Coronary artery (tissue), 2 donors: ENCODE measurements around the gene PDCD11.

Experiments used
- DNase-seq: peaks from one replicate; pipeline ENCODE4 v3.0.0-alpha.2; 2017; ENCODE audit warnings: low spot score
- H3K27ac ChIP-seq, 2 donors: fragments of 200-600 bp; sonication (generic); one replicate each; pipeline ENCODE4 v1.5.1; 2016 to 2019
- H3K4me3 ChIP-seq: fragments of 200-600 bp; sonication (generic); 2 replicates; pipeline ENCODE4 v1.5.1; 2016; ENCODE audit warnings: mild to moderate bottlenecking, moderate library complexity
- TF ChIP-seq, protein P1 (sequence below): fragments of 200-600 bp; sonication (generic); IDR thresholded peaks from one replicate; pipeline ENCODE4 v1.5.1; 2019; ENCODE audit warnings: antibody characterized with exemption

PDCD11 gene

DNA sequence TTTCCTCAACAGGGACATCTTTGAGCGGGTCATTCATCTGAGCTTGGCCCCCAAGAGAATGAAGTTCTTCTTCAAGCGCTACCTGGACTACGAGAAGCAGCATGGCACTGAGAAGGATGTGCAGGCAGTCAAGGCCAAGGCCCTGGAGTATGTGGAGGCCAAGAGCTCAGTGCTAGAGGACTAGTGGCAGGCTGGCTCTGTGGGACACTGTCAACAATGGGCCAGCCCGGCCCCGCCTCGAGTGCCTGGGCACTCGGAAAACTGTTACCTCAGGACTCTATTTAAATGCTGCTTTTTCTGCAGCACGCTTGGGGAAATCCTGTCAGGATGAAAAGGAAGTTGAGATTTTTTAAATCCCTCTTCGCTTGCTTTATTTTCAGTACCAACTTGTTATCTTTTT, 48.9 kb downstream of the PDCD11 start:
- DNase-seq = no peak
- Histone ChIP-seq H3K4me3 (no peak overlapping the region), H3K27ac (peak overlapping the region; percentile 87 to 96)
- TF ChIP-seq, protein P1, sequence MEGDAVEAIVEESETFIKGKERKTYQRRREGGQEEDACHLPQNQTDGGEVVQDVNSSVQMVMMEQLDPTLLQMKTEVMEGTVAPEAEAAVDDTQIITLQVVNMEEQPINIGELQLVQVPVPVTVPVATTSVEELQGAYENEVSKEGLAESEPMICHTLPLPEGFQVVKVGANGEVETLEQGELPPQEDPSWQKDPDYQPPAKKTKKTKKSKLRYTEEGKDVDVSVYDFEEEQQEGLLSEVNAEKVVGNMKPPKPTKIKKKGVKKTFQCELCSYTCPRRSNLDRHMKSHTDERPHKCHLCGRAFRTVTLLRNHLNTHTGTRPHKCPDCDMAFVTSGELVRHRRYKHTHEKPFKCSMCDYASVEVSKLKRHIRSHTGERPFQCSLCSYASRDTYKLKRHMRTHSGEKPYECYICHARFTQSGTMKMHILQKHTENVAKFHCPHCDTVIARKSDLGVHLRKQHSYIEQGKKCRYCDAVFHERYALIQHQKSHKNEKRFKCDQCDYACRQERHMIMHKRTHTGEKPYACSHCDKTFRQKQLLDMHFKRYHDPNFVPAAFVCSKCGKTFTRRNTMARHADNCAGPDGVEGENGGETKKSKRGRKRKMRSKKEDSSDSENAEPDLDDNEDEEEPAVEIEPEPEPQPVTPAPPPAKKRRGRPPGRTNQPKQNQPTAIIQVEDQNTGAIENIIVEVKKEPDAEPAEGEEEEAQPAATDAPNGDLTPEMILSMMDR = no peak

GRCh38 chr10:103445767-103446567, 49.5 kb downstream of the PDCD11 start:
- peak; percentile 91 for DNase-seq
- Histone ChIP-seq H3K27ac (peak overlapping the region; percentile 87 to 96), H3K4me3 (peak overlapping the region; percentile 90)
- TF ChIP-seq, protein P1 = no peak

DNA sequence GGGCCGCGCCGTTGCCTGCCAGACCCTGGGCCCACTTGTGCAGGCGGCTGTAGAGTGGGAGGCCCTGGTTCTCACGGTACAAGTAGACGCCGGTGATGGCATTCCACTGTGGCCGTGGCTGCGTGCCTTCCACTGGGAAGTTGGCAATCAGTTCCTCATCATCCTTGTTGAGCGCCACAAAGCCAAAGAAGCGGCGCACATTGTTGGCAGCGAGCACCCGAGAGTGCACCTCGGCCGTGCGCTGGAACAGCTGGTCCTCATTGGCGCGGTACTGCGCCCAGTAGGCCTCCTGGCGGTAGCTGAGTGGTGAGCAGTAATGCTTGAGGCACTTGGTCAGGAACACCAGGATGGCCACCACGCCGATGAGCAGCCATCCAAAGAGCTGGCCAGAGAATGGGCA, 50.8 kb downstream of the PDCD11 start:
- H3K4me3 ChIP-seq = peak overlapping the region; percentile 90
- peak overlapping the region; percentile 87 to 96 for H3K27ac ChIP-seq
- TF ChIP-seq, protein P1 = no peak
- no peak for DNase-seq

DNA sequence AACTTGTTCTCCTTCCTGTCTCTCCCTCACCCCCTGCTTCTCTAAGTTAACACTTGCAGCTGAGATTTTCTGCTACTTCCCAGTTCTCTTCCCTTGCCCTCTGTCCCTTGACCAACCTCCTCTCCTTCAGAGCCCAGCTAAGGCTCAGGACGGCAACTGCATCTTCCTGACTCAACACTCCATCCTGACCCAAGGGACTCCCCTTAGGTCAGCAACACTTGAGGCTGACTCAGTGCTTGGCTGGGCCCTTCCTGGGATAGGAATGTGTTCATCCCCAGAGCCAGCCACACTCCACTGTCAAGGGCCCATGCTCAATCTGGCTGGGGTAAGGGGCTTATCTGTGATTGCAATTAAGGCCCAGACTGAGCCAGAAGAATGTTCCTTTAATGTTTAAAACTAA, 52.3 kb downstream of the PDCD11 start:
- TF ChIP-seq, protein P1 = no peak
- Histone ChIP-seq H3K4me3 (peak overlapping the region; percentile 90), H3K27ac (peak overlapping the region; percentile 87 to 96)
- no peak for DNase-seq

GRCh38 chr10:103449208-103450144, 53.0 kb downstream of the PDCD11 start:
- DNase-seq = no peak
- TF ChIP-seq, protein P1 = no peak
- Histone ChIP-seq H3K27ac (peak overlapping the region; percentile 87 to 96), H3K4me3 (peak overlapping the region; percentile 90)

- DNase-seq = no peak
- TF ChIP-seq, protein P1 = no peak
- H3K4me3 ChIP-seq = peak overlapping the region; percentile 90
- H3K27ac ChIP-seq = peak overlapping the region; percentile 95 to 96
Measured at GRCh38 chr10:103450201-103450695, 53.8 kb downstream of the PDCD11 start.
